Renal pelvis (tissue), 4 donors: ENCODE measurements around the gene ZNF169. TPM values are rescaled to one million over a fixed set of nuclear protein-coding genes. Genes with fewer than 3 reads are reported as not detected.
"Not testable (repeated sequence)": the region's sequence is repeated elsewhere in the genome, so short reads cannot be mapped to it uniquely, and the experiment has no call there.

Experiments
- DNase-seq: peaks from one replicate; pipeline ENCODE4 v3.0.0-alpha.2; 2013
- polyA plus RNA-seq, 3 donors: library from polyadenylated mRNA; unstranded; fragments of 120-200 nt; gene quantifications; one replicate each; pipeline ENCODE4 v1.2.1, GENCODE V29; 2013; ENCODE audit not compliant: insufficient read length in 3 of 3

Gene ZNF169
- polyA plus RNA-seq, 3 donors, result 4.8 to 12.5 (median 10.7) TPM

DNA sequence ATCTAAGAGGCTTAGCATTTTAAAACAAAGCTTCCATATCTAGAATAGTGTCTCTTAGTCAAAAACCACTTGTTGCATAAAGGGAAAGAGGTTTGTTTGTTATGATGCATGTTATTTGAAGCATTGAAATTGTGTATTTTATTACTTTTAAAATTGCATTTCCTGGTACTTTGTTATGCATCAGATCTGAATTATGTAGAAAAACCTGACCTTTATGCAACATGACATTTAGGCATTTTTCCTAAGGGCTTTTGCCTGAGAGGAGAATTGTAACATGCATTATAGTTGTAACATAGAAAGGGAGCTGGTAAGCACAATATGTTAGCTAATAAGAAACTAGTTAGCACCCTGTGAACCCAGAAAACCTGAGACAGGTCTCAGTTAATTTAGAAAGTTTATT is 22.0 kb downstream of the ZNF169 start:
- DNase-seq, result no peak

DNA sequence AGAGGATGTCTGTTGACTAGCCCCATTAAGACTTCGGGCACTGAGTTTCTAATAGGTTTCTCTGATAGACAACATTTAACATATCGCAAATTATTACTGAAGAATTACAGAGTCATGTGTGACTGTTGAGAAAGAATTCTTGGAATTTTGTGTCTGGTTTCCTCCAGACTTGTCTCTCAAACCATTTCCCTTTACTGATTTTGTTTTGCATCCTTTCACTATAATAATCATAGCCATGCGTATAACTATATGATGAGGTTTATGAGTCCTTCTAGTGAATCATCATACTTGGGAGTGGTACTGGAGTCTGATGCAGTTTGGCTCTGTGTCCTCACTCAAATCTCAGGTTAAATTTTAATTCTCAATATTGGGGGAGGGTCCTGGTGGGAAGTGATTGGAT is 27.0 kb downstream of the ZNF169 start:
- no peak for DNase-seq

DNA sequence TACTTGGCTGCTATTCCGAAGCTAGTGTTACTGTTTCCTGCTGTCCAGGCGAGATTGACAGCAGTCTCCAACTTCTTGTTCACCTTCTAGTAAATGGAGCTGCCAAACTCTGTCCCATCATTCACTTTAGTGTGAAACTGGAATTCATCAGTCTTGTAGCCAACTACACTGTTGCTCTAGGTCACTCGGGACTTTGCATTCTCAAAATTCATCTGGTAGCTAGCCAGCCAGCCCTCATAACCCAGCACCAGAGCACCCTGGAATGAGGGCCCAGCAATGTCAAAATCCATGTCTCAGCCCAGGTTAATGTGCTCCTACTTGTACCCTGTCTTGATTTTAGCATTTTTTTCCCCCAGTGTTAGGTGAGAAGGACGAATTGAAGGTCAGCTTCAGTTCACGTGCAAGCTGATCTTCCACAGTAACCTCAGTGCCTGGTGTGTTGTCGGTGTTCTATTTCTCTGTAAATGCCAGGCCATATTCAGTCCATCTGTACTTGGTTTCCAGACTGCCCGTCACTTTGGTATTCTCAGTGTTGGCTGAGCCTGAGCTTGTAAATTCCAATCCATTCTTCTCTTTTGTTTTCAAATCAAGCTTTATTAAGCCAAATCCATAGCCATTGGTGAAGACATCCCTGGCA is 28.9 kb downstream of the ZNF169 start:
- no peak for DNase-seq

DNA sequence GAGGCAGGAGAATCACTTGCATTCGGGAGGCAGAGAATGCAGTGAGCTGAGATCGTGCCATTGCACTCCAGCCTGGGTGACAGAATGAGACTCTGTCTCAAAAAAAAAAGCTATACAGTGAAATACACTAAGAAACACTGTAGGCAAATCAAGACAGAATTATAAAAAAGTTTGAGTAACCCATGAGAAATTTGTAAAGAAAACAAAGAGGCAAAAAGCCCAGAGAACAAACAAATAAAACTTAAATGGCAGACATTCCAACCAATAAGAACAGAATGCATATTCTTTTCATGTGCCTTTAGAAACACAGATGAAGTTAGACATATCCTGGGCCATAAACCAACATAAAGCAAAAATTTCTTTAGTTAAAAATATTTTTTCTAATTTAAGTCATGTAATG is 30.6 kb downstream of the ZNF169 start:
- no peak for DNase-seq

DNA sequence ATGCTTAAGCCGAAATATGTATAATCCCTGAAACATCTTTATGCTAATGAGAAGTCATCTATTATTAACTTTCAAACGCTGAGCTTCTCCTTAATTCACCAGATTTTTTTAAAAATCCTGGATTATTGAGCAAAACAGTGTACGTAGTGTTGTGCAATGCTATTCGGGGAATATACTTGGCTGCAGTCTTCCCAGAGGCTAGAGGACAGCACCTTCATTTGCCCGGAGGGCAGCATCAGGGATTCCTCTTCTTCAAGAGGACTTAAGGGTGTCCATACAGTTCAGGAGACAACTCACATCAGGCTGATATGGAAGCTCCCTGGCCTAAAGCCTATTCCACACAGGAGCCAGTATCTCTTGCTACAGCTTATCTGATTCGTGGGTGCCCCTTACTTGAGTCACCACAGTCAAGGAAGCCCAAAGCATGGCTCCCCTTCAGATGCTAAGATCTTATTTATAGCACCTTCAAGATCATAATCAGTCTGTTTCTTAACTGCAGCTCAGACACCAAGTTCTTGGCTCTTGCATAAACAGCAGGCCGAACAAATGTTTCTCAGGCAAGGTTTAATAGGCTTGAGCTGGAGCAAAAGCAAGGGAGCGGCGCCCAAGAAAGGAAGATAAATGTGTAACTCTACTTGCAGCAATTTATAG is 40.0 kb downstream of the ZNF169 start:
- no peak for DNase-seq

DNA sequence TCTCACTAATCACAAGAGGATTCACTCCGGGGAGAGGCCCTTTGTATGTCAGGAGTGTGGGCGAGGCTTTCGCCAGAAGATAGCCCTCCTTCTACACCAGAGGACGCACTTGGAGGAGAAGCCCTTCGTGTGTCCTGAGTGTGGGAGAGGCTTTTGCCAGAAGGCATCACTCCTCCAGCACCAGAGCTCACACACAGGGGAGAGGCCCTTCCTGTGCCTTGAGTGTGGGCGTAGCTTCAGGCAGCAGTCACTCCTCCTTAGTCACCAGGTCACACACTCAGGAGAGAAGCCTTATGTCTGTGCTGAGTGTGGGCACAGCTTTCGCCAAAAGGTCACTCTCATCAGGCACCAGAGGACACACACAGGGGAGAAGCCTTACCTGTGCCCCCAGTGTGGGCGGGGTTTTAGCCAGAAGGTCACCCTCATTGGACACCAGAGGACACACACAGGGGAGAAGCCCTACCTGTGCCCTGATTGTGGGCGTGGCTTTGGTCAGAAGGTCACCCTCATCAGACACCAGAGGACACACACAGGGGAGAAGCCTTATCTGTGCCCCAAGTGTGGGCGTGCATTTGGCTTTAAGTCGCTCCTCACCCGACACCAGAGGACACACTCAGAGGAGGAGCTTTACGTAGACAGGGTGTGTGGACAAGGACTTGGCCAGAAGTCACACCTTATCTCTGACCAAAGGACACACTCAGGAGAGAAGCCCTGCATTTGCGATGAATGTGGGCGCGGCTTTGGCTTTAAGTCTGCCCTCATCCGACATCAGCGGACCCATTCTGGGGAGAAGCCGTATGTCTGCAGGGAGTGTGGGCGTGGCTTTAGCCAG is 41.6 kb downstream of the ZNF169 start:
- no peak for DNase-seq

DNA sequence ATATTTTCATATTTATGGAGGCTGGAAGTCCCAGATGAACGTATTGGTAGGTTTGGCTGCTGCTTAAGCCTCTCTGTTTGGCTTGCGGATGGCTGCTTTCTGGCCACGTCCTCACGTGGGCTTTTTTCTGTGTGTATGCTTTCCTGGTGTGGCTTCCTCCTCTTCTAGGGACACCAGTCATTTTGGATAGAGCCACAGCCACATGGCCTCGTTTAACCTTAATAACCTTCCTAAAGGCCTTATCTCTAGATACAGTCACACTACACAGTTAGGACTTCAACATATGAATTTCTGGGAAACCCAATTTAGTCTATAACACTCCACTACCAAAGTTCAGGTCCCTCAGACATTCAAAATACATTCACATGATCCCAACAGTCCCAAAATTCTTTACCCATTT is 42.5 kb downstream of the ZNF169 start:
- DNase-seq, result no peak

DNA sequence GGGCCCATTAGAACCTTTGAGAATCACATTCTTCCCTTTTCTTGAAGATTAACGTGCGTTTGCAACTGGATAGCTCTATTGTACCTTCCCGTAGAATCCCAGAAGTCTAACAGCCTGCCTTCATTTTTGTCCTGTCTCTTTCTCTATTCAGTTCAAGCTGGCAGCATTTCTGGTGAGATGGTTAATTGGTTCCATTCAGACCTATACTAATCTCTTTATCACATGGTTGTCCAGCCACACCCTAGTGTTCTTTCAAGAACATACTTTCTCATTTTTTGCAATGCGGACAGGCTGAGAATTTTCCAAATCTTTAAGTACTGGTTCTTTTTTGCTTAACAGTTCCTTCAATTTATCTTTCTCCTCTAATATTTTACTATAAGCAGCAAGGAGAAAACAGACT is 43.3 kb downstream of the ZNF169 start:
- DNase-seq, result no peak

DNA sequence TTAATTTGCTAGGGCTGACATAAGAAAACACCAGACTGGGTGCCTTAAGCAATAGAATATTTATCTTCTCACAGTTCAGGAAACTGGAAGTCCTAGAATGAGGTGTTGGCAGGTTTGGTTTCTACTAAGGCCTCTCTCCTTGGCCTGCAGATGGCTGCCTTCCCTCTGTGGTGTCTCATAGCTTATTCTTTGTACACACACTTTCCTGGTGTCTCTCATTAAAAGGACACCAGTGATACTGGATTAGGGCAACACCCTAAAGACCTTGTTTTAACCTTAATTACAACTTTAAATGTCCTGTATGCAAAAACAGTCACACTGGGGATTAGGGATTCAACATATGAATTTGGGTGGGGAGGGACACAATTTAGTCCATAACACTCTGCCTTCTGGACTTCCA is 44.2 kb downstream of the ZNF169 start:
- no peak for DNase-seq

DNA sequence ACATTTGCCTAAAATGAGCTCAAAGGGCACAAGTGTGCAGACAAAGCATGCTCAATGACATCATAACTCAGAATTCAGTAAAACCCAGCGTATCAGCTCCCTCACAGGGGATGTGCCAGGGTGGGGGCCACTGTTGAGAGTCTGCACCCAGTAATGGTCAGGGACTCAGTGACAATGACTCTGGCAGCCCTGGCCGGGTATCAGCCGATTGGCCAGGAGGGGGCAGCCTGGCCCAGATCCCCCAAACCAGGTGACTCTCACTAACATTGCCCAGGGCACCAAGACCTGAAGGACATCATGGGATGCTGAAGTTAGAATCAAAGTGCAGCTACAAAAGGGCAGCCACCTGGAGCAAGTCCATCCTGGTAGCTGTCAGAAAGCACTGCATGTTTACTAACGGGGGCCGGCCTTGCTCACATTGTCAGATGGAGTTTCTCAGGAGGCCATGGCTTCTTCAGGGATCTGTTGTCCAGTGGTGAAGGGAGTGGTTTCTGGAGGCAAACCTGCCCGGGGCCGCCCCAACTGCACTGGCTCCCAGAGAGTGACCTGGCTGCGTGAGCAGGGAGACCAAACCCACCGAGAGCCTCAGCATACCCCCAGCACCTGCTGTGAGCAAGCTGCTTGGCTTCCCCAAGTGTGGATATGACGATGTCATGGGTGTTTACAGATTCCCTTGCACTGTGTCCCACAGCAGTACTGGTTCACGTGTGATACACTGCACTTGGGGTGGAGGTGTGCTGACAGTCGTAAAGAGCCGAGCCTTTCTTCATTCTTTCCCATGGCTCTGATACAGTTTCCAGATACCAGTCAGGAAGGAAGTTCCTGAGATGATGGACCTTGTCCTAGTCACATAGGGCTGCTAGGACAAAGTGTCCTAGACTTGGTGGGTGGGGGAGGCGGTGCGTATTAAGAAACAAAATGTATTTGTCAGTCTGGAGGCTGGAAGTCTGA is 56.2 kb downstream of the ZNF169 start:
- not testable (repeated sequence) for DNase-seq

DNA sequence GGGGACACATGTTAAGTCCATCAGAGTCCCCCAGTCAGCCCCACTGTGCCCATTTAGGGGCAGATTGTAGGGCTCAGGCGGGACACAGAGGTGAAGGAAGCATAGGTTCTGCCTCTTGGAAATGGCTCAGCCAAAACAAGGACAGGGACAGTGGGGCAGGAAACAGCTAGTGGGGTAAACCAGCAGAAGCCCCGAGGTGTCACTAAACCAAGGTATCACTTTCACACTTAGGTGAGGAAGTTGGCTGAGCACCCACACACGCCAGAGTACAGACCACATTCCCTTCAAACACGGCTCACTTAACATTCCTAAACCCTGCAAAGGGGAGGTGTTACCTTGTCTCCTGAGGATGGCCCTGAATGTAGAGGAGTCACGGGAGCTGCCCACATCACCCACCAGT is 57.1 kb downstream of the ZNF169 start:
- DNase-seq, result not testable (repeated sequence)

DNA sequence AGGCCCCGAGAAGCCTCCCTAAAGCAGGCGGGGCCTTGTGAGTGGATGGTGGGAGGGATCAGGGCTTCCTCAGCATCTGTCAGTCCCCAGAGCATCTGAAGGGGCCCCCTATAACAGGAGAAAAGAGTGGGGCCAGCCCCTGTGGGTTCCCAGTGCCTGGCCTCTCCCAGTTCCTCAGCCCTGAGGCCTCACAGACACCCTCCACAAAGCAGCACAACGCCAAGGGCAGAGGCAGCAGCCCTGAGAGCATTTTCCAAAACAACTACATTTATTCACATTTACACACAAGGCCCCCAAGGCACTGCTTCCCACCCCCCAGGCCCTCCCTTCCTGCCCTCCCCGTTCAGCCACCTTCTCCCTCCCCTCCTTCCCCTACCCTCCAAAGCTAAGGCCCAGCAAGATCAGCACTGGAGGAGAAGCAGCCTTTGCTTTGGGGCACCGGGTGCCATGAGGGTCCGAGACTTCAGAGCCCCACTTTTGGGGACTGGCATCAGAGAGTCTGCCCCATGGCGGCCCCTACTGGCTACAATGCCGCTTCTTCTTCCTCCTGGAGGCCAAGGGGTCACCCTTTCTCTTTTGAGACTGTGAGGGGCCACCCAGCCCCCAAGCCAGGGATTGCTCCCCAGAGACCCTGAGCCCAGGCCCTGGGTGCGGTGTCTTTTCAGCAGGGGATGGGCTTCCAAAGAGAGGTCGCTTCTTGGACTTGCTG is 59.0 kb downstream of the ZNF169 start:
- not testable (repeated sequence) for DNase-seq

DNA sequence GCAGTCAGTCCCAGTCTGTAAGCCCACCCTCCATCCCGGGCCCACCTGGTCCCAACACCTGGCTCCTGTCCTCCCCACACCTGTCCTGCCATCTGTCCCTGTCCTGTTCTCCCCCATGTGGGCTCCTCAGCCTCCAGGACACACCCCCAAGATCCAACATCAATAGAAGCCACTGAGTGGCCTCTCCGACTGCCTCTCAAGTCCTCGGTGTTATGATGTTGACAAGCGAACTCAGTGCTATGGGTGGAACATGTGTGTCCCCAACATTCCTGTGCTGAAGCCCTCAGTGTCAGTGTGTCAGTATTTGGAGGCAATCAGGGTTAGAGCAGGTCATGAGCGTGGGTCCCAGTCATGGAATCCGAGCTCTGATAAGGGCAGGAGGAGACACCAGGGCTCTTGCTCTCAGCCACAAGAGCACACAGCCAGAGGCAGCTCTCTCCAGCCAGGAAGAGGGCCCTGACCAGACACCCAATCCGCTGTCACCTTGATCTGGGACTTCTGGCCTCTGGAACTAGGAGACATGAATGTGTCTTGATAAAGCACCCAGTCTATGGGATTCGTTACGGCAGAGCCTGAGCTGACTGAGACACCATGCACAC is 63.3 kb downstream of the ZNF169 start:
- not testable (repeated sequence) for DNase-seq

DNA sequence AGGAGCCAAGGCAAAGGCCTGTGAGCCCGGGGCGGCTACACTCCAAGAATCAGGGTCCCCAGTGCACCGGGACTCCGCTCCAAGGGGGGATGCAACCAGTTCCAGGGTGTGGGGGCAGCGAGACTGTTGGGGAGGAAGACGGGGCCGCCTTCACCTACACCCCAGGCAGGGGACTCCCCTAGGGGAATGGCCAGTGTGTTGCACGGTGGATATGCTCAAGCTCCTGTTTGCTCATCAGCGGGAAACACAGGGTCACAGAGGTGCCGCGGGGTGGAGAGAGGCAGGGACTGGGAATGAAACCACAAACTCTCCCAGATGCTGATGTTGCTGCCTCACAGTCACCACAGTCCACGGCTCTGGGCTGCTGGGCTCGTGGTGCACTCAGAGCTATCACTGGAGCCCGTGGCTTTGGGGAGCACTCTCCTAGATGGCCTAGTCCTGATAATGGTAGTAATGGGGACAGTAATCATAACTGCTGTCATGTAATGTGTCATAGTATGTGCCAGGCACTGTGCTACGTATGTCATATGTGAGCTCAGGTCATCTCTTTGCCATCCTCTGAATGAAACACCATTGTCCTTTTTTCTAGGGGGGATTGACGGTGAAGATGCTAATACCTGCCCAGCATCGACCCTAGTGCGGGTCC is 64.2 kb downstream of the ZNF169 start:
- DNase-seq, result not testable (repeated sequence)

DNA sequence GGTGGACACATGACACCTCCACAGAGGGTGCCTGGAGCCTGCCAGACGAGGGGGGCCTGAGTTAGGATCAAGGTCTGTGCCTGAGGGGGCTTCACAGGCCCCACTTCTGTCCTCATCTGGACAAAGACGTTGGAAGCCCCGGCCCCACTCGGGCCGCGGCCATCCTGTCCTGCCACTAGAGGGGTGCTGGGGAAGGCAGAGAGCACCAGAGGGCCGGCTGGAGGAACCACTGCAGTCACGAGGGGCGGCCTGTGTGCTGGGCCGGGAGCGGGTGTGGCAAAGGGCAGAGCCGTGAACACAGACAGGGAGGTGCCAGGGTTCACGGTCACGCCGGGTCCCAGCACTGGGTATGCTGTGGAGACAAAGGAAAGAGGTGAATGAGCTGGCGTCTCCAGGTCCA is 66.5 kb downstream of the ZNF169 start:
- not testable (repeated sequence) for DNase-seq

DNA sequence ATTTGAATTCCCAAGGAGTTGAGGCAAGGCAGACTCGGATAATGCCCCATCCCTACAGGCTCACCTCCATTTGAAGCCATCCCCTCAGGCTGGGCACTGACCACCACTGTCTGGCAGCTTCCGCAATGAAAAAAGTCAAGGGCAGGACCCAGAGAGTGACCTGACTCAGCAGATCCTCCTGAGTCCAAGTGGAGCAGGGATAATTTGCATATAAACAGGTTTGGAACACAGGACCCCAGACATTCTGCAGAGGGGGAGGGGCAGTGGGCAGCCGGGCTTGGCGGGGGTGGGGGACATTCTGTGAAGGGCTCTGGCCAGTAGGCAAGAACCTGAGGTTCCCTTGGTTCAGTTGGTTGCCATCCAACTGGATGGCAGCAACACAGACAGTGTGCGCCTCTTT is 69.4 kb downstream of the ZNF169 start, which contains the start of gene NUTM2F:
TSS of gene NUTM2F (minus strand) at position 101 of the 400 bp plus-strand sequence. CDS start at position 80, 21 bp downstream.
- DNase-seq, result not testable (repeated sequence)

DNA sequence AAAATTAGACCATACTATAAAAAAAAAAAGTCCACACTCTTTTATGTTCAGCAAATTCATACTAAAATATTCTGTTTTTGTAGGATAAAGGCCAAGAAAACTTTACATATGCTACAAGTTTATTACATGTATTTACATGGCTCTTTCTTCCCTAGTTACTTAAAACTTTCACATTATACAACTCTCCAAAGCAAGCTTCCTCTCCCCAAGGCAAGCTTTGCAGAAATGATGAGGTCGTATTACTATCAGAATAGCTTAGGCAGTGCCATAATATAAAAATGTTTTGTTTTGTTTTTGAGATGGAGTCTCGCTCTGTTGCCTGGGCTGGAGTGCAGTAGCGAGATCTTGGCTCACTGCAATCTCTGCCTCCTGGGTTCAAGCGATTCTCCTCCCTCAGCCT is 77.3 kb downstream of the ZNF169 start:
- not testable (repeated sequence) for DNase-seq

DNA sequence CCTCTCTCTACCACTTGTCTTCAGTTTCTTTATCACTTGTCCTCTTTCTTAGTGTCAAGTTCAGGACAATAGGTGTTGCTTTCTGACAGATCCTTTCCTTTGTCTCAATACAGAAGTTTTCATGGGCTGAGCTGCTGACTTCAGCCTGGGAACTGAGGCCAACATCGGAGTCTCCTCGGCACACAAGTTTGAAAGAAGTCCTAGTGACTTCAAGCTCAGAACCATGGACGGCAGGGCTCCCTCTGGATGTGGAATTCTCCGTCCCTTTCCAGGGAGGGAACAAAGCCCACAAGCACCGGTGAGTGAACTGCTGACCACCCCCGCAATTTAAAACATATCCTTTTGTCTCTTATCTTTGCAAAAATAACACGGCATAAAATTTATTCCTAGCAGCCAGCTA is 79.6 kb downstream of the ZNF169 start:
- DNase-seq, result not testable (repeated sequence)

DNA sequence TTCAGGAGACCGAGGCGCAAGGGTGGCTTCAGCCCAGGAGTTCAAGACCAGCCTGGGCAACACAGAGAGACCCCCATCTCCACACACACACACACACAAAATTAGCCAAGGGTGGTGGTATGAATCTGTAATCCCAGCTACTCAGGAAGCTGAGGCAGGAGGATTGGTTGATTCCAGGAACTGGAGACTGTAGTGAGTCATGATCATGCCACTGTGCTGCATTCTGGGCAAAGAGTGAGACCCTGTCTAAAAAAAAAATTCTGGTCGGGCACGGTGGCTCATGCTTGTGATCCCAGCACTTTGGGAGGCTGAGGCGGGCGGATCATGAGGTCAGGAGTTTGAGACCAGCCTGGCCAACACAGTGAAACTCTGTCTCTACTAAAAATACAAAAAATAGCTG is 80.6 kb downstream of the ZNF169 start:
- DNase-seq, result not testable (repeated sequence)

DNA sequence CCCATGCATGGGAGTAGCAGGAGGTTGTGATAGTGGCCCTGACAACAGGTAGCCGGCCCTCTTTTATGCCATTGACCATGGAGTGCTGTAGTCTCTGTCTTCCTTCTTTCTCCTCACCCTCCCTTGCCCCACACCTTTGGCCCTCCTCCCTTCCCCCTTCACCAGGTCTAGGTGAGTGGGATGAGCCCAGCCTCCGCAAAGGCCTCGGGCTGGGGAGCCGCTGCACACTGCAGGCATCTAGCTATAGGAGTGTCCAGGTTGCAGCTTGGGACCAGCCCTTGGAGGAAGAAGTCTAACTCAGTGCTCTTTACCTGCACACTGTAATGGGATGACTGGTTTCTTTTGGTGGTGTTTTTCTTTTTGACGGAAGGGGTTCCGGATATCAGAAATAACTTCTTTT is 81.7 kb downstream of the ZNF169 start:
- DNase-seq, result not testable (repeated sequence)
